A549 (cell line): ENCODE measurements around the gene USP24. TPM values are rescaled to one million over a fixed set of nuclear protein-coding genes. Genes with fewer than 3 reads are reported as not detected.

Source experiments
- ATAC-seq, 2 experiments: fragments of 200-7000 bp in 1 of 2; fragments of >200 bp in 1 of 2; cut with Nextera tagmentation in 1 of 2; cut with Tn5 transposase in 1 of 2; 3 replicates each; pipeline versions ENCODE4 v1.8.0 to v1.9.1; 2018 to 2020; ENCODE audit warnings: mild to moderate bottlenecking in 1 of 2, moderate library complexity in 1 of 2
- CTCF ChIA-PET: fragments of 300-600 bp; sonication (Branson Sonifier 250); formaldehyde crosslinking; extraction: SDS; loops from one replicate; lab custom pipeline; 2021; ENCODE audit warnings: antibody characterized with exemption, inconsistent platforms; lab: Yijun Ruan, JAX
- POLR2A ChIA-PET: fragments of 350-600 bp; formaldehyde crosslinking; extraction: SDS; loops from one replicate; lab custom pipeline; 2021; ENCODE audit warnings: antibody characterized with exemption, inconsistent platforms; lab: Yijun Ruan, JAX
- DNase-seq, 2 experiments: peaks; one replicate each; pipeline versions ENCODE4 v3.0.0 to v3.0.0-alpha.2; 2011 to 2016; ENCODE audit warnings: low read depth in 1 of 2, low spot score in 1 of 2
- FAIRE-seq: peaks from 2 replicates; lab custom pipeline; 2011; peaks lifted over from hg19 to GRCh38; lab: Jason Lieb, UNC
- H3K27ac ChIP-seq, 2 experiments: fragments of >200 bp; sonication (Bioruptor Twin); formaldehyde crosslinking; 3 replicates each; pipeline ENCODE4 v1.5.1; 2016 to 2017
- H3K4me1 ChIP-seq: fragments of >200 bp; sonication (Bioruptor Twin); formaldehyde crosslinking; 3 replicates; pipeline ENCODE4 v1.6.1; 2016
- H3K4me2 ChIP-seq: fragments of >200 bp; sonication (Bioruptor Twin); formaldehyde crosslinking; 3 replicates; pipeline ENCODE4 v1.6.1; 2016
- H3K4me3 ChIP-seq: fragments of >200 bp; sonication (Bioruptor Twin); formaldehyde crosslinking; 3 replicates; pipeline ENCODE4 v1.5.1; 2016
- H3K9me3 ChIP-seq: fragments of >200 bp; sonication (Bioruptor Twin); formaldehyde crosslinking; 3 replicates; pipeline ENCODE4 v1.6.1; 2016
- CHD2 ChIP-seq: fragments of 150-350 bp; IDR thresholded peaks from 2 replicates; pipeline ENCODE4 v1.6.1; 2014; ENCODE audit warnings: low read length; ENCODE audit not compliant: partially characterized antibody
- E2F6 ChIP-seq: IDR thresholded peaks from 2 replicates; pipeline ENCODE4 v1.6.1; 2012; ENCODE audit warnings: low read depth, borderline replicate concordance
- EHF ChIP-seq: fragments of 250-450 bp; sonication (Bioruptor Pico); IDR thresholded peaks from 2 replicates; pipeline ENCODE4 v1.5.0; 2020; ENCODE audit warnings: mild to moderate bottlenecking
- EHMT2 ChIP-seq: fragments of 200-600 bp; sonication (generic); IDR thresholded peaks from 2 replicates; pipeline ENCODE4 v1.6.1; 2016; ENCODE audit warnings: antibody characterized with exemption, low read depth, mild to moderate bottlenecking, moderate library complexity
- ELK1 ChIP-seq: fragments of 150-350 bp; IDR thresholded peaks from 2 replicates; pipeline ENCODE4 v1.6.1; 2014; ENCODE audit warnings: low read depth, mild to moderate bottlenecking, low read length
- ESRRA ChIP-seq: fragments of 150-350 bp; IDR thresholded peaks from 2 replicates; pipeline ENCODE4 v1.6.1; 2014; ENCODE audit warnings: mild to moderate bottlenecking, low read length, borderline replicate concordance
- FOSB ChIP-seq: fragments of 250-450 bp; sonication (Bioruptor Pico); IDR thresholded peaks from 2 replicates; pipeline ENCODE4 v1.5.0; 2020; ENCODE audit warnings: mild to moderate bottlenecking, moderate library complexity
- HDAC2 ChIP-seq: fragments of 200-600 bp; sonication (generic); IDR thresholded peaks from 2 replicates; pipeline ENCODE4 v1.6.1; 2016
- HOXA7 ChIP-seq: fragments of 250-450 bp; sonication (Bioruptor Pico); IDR thresholded peaks from 2 replicates; pipeline ENCODE4 v1.5.0; 2020; ENCODE audit warnings: mild to moderate bottlenecking, moderate library complexity
- HOXB13 ChIP-seq: fragments of 250-450 bp; sonication (Bioruptor Pico); IDR thresholded peaks from 2 replicates; pipeline ENCODE4 v1.5.0; 2020; ENCODE audit warnings: low read depth, mild to moderate bottlenecking, moderate library complexity
- HOXB5 ChIP-seq: fragments of 250-450 bp; sonication (Bioruptor Pico); IDR thresholded peaks from 2 replicates; pipeline ENCODE4 v1.5.0; 2020; ENCODE audit warnings: mild to moderate bottlenecking, moderate library complexity
- KDM1A ChIP-seq: fragments of 200-600 bp; sonication (generic); IDR thresholded peaks from 2 replicates; pipeline ENCODE4 v1.6.1; 2016; ENCODE audit warnings: low read depth, mild to moderate bottlenecking
- NPAS2 ChIP-seq: fragments of 250-450 bp; sonication (Bioruptor Pico); IDR thresholded peaks from 2 replicates; pipeline ENCODE4 v1.8.0; 2022; ENCODE audit warnings: mild to moderate bottlenecking, moderate library complexity, borderline replicate concordance
- POLR2A ChIP-seq: IDR thresholded peaks from 2 replicates; pipeline ENCODE4 v1.6.1; 2012; ENCODE audit warnings: mild to moderate bottlenecking, low read length
- POLR2AphosphoS2 ChIP-seq: conservative IDR thresholded peaks from 2 replicates; pipeline ENCODE4 v1.6.1; 2012; ENCODE audit warnings: low read length, improper control_type of control experiment, inconsistent platforms
- RAD21 ChIP-seq, 2 experiments: fragments of >200 bp in 1 of 2; sonication (Bioruptor Twin) in 1 of 2; formaldehyde crosslinking in 1 of 2; IDR thresholded peaks in 1 of 2; conservative IDR thresholded peaks in 1 of 2; 2 replicates in 1 of 2; 3 replicates in 1 of 2; pipeline ENCODE4 v1.6.1; 2012 to 2018; ENCODE audit warnings: inconsistent platforms in 1 of 2
- REST ChIP-seq: fragments of 200-600 bp; sonication (generic); IDR thresholded peaks from 2 replicates; pipeline ENCODE4 v1.6.1; 2016; ENCODE audit warnings: antibody characterized with exemption, mild to moderate bottlenecking, moderate library complexity
- SREBF2 ChIP-seq: fragments of 450-650 bp; IDR thresholded peaks from 2 replicates; pipeline ENCODE4 v1.6.1; 2014; ENCODE audit warnings: mild to moderate bottlenecking, moderate library complexity
- WGBS: methylation state at CpG from one replicate; pipeline ENCODE4 v1.1.6; 2017; ENCODE audit errors: missing lambda C conversion rate; 5-methylcytosine and 5-hydroxymethylcytosine counted together
- polyA plus RNA-seq, 4 experiments: library from polyadenylated mRNA; depleted of rRNA in 3 of 4; stranded (reverse); fragments of >200 nt; fragmentation: RNase III in 1 of 4; extraction: RNeasy Plus Mini Kit Qiagen cat#74134 plus additional on column Dnase treatment in 1 of 4; gene quantifications; 2 replicates in 3 of 4; 3 replicates in 1 of 4; pipeline ENCODE4 v1.2.3, GENCODE V29; 2011 to 2017
- TF ChIP-seq, protein P1 (sequence below): IDR thresholded peaks from 2 replicates; pipeline ENCODE4 v1.6.1; 2012
- TF ChIP-seq, protein P2 (sequence below): fragments of >200 bp; sonication (Bioruptor Twin); formaldehyde crosslinking; IDR thresholded peaks from 3 replicates; pipeline ENCODE4 v1.6.1; 2016
- TF ChIP-seq, protein P3 (sequence below): fragments of 250-450 bp; sonication (Bioruptor Pico); IDR thresholded peaks from 2 replicates; pipeline ENCODE4 v1.5.0; 2021; ENCODE audit warnings: mild to moderate bottlenecking, moderate library complexity, borderline replicate concordance
- TF ChIP-seq, protein P4 (sequence below): fragments of >200 bp; sonication (Bioruptor Twin); formaldehyde crosslinking; IDR thresholded peaks from 2 replicates; pipeline ENCODE4 v1.6.1; 2016

USP24 gene
- polyA plus RNA-seq, 2 of the 4 experiments (the other 2 are of a cell fraction), result 14.7 to 21.7 TPM

- 0% methylated on average over 6 of the region's 67 CpGs for WGBS
- TF ChIP-seq, protein P1, sequence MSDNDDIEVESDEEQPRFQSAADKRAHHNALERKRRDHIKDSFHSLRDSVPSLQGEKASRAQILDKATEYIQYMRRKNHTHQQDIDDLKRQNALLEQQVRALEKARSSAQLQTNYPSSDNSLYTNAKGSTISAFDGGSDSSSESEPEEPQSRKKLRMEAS, result peak; percentile 71; the same call in 1 of the 2 replicates
- peak; percentile 85; the same call in 1 of the 2 replicates for TF ChIP-seq E2F6
- no peak for TF ChIP-seq FOSB (CRISPR knock-in tag)
- peaks cover 25% of the 10 kb centered on the region for H3K4me1 ChIP-seq
- no peak for FAIRE-seq
- CTCF ChIA-PET, result interaction anchor here (1.4 kb wide), 1 partner anchor 17 kb away, joined by 5 read pairs; no protein-coding TSS in a partner anchor
- H3K4me3 ChIP-seq, result peak within 1 kb of the TSS; percentile 52
- peak within 1 kb of the TSS; percentile 62 to 85 for H3K27ac ChIP-seq
- H3K4me2 ChIP-seq, result peak within 1 kb of the TSS; percentile 94
- no peaks in the 10 kb centered on the region for H3K9me3 ChIP-seq
- DNase-seq, result peak; percentile 39 to 49
- POLR2A ChIA-PET, result no interaction called here
- ATAC-seq, result peak; percentile 67 to 83
These were observed 175.7 kb downstream of the USP24 start, which contains the start of gene PCSK9 for GRCh38 chr1:55039342-55040082. TSS of gene PCSK9 (plus strand) at chr1:55039548. CDS start at chr1:55039838, 290 bp downstream.

DNA sequence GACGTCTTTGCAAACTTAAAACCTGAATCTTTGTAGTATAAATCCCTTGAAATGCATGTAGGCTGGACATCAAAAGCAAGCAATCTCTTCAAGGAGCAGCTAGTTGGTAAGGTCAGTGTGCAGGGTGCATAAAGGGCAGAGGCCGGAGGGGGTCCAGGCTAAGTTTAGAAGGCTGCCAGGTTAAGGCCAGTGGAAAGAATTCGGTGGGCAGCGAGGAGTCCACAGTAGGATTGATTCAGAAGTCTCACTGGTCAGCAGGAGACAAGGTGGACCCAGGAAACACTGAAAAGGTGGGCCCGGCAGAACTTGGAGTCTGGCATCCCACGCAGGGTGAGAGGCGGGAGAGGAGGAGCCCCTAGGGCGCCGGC, 176.2 kb downstream of the USP24 start:
- peak overlapping the region in 1 of 2 experiments; percentile 85; a peak in 3 of 6 replicates for H3K27ac ChIP-seq
- CTCF ChIA-PET, result no interaction called here
- POLR2A ChIA-PET, result no interaction called here
- ATAC-seq, result no peak
- TF ChIP-seq HOXA7 (CRISPR knock-in tag), result no peak
- TF ChIP-seq KDM1A, result no peak
- TF ChIP-seq POLR2AphosphoS2, result no peak
- no peak for TF ChIP-seq NPAS2 (CRISPR knock-in tag)
- TF ChIP-seq EHMT2, result no peak
- TF ChIP-seq, protein P2, sequence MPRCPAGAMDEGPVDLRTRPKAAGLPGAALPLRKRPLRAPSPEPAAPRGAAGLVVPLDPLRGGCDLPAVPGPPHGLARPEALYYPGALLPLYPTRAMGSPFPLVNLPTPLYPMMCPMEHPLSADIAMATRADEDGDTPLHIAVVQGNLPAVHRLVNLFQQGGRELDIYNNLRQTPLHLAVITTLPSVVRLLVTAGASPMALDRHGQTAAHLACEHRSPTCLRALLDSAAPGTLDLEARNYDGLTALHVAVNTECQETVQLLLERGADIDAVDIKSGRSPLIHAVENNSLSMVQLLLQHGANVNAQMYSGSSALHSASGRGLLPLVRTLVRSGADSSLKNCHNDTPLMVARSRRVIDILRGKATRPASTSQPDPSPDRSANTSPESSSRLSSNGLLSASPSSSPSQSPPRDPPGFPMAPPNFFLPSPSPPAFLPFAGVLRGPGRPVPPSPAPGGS, result no peak
- no peak for TF ChIP-seq FOSB (CRISPR knock-in tag)
- peaks cover 25% of the 10 kb centered on the region for H3K4me1 ChIP-seq
- 47% methylated on average over 9 of the region's 9 CpGs for WGBS
- peak overlapping the region; percentile 52; the same call in 2 of the 3 replicates for H3K4me3 ChIP-seq
- no peak for FAIRE-seq
- H3K4me2 ChIP-seq, result peak overlapping the region; percentile 94
- no peak for DNase-seq
- H3K9me3 ChIP-seq, result no peaks in the 10 kb centered on the region

- WGBS, result 85% methylated on average over 3 of the region's 3 CpGs
- DNase-seq (no peak), FAIRE-seq (no peak), ATAC-seq (no peak)
- Histone ChIP-seq H3K27ac (no peak overlapping the region; a peak in 1 of 6 replicates), H3K4me1 (peaks cover 25% of the 10 kb centered on the region), H3K4me3 (no peak overlapping the region), H3K4me2 (no peak overlapping the region), H3K9me3 (no peaks in the 10 kb centered on the region)
- ChIA-PET CTCF (no interaction called here), POLR2A (no interaction called here)
- no peak for TF ChIP-seq HDAC2
- TF ChIP-seq ESRRA, result no peak
- TF ChIP-seq SREBF2, result no peak
- TF ChIP-seq, protein P2, result no peak
- TF ChIP-seq EHF, result no peak
- TF ChIP-seq, protein P3, sequence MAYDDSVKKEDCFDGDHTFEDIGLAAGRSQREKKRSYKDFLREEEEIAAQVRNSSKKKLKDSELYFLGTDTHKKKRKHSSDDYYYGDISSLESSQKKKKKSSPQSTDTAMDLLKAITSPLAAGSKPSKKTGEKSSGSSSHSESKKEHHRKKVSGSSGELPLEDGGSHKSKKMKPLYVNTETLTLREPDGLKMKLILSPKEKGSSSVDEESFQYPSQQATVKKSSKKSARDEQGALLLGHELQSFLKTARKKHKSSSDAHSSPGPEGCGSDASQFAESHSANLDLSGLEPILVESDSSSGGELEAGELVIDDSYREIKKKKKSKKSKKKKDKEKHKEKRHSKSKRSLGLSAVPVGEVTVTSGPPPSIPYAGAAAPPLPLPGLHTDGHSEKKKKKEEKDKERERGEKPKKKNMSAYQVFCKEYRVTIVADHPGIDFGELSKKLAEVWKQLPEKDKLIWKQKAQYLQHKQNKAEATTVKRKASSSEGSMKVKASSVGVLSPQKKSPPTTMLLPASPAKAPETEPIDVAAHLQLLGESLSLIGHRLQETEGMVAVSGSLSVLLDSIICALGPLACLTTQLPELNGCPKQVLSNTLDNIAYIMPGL, result no peak
- TF ChIP-seq ELK1, result no peak
- TF ChIP-seq CHD2, result no peak
- TF ChIP-seq RAD21 (conservative IDR thresholded peaks at IDR 0.05 in 1 of 2, IDR thresholded peaks at IDR 0.05 in 1 of 2), result no peak
- TF ChIP-seq, protein P4, sequence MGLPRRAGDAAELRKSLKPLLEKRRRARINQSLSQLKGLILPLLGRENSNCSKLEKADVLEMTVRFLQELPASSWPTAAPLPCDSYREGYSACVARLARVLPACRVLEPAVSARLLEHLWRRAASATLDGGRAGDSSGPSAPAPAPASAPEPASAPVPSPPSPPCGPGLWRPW, result no peak
- TF ChIP-seq REST, result no peak
- TF ChIP-seq HOXB5, result no peak
- TF ChIP-seq POLR2A, result no peak
- TF ChIP-seq HOXB13 (CRISPR knock-in tag), result no peak
These were observed 176.7 kb downstream of the USP24 start for GRCh38 chr1:55038552-55038838.
